H1 (cell line): ENCODE results near the gene CD47. TPM values are rescaled to one million over a fixed set of nuclear protein-coding genes. Genes with fewer than 3 reads are reported as not detected.

Source experiments
- CTCF ChIA-PET: fragments of 300-600 bp; sonication (Branson Sonifier 250); formaldehyde crosslinking; loops from one replicate; lab custom pipeline; 2021; ENCODE audit not compliant: partially characterized antibody; lab: Charles Lee
- POLR2A ChIA-PET: fragments of 300-600 bp; sonication (Branson Sonifier 250); formaldehyde crosslinking; loops from one replicate; lab custom pipeline; 2021; ENCODE audit warnings: inconsistent platforms; ENCODE audit not compliant: partially characterized antibody; lab: Charles Lee
- DNase-seq, 2 experiments: peaks; one replicate each; pipeline versions ENCODE4 v3.0.0 to v3.0.0-alpha.2; 2010 to 2022; ENCODE audit warnings: low spot score in 2 of 2, low read depth in 1 of 2, mixed read lengths in 1 of 2
- FAIRE-seq: peaks from 2 replicates; lab custom pipeline; 2011; peaks lifted over from hg19 to GRCh38; lab: Jason Lieb, UNC
- H2AFZ ChIP-seq: 2 replicates; pipeline ENCODE4 v1.8.1; 2012; ENCODE audit warnings: low read length, inconsistent platforms
- H2AK5ac ChIP-seq: 2 replicates; pipeline ENCODE4 v1.6.1; 2013; ENCODE audit warnings: low read depth, low read length
- H2BK120ac ChIP-seq: replicated peaks from 2 replicates; pipeline ENCODE3; 2013; ENCODE audit warnings: low read depth, low read length, inconsistent platforms
- H2BK12ac ChIP-seq: 2 replicates; pipeline ENCODE4 v1.6.1; 2013; ENCODE audit warnings: low read depth, low read length
- H2BK15ac ChIP-seq: 2 replicates; pipeline ENCODE4 v1.6.1; 2013; ENCODE audit warnings: low read length
- H2BK20ac ChIP-seq: 2 replicates; pipeline ENCODE4 v1.6.1; 2013; ENCODE audit warnings: low read length
- H2BK5ac ChIP-seq: 2 replicates; pipeline ENCODE4 v1.6.1; 2013; ENCODE audit warnings: low read depth, low read length
- H3K14ac ChIP-seq: 2 replicates; pipeline ENCODE4 v1.6.1; 2013; ENCODE audit warnings: inconsistent platforms; ENCODE audit not compliant: insufficient read length
- H3K18ac ChIP-seq: 2 replicates; pipeline ENCODE4 v1.6.1; 2013; ENCODE audit warnings: low read length; ENCODE audit errors: extremely low read depth
- H3K23ac ChIP-seq: 2 replicates; pipeline ENCODE4 v1.6.1; 2013; ENCODE audit warnings: inconsistent platforms; ENCODE audit not compliant: insufficient read length
- H3K23me2 ChIP-seq: 2 replicates; pipeline ENCODE4 v1.6.1; 2013; ENCODE audit warnings: low read depth, low read length
- H3K27ac ChIP-seq: 2 replicates; pipeline ENCODE4 v1.6.1; 2011; ENCODE audit warnings: low read depth, low read length, inconsistent platforms
- H3K27me3 ChIP-seq, 4 experiments: replicated peaks in 1 of 4; 1 replicate in 1 of 4; 2 replicates in 3 of 4; pipeline versions ENCODE4 v1.6.1 to v1.8.1; 2011 to 2013; ENCODE audit warnings: low read length in 3 of 4, mild to moderate bottlenecking in 3 of 4, inconsistent platforms in 2 of 4, mixed read lengths in 2 of 4, moderate library complexity in 1 of 4; ENCODE audit not compliant: control insufficient read depth in 3 of 4, insufficient read depth in 3 of 4; ENCODE audit errors: extremely low read depth in 1 of 4
- H3K36me3 ChIP-seq, 4 experiments: 2 replicates each; pipeline versions ENCODE4 v1.6.1 to v1.8.1; 2011 to 2013; ENCODE audit warnings: mild to moderate bottlenecking in 4 of 4, low read length in 3 of 4, moderate library complexity in 2 of 4, control low read depth in 1 of 4, inconsistent platforms in 1 of 4; ENCODE audit not compliant: insufficient read depth in 4 of 4, control insufficient read depth in 2 of 4
- H3K4ac ChIP-seq: replicated peaks from 2 replicates; pipeline ENCODE3; 2013; ENCODE audit warnings: low read length, low read depth, mixed read lengths, inconsistent platforms; ENCODE audit not compliant: insufficient read length
- H3K4me1 ChIP-seq, 4 experiments: replicated peaks in 1 of 4; 1 replicate in 1 of 4; 2 replicates in 3 of 4; pipeline versions ENCODE4 v1.6.1 to v1.8.1; 2011 to 2013; ENCODE audit warnings: low read length in 3 of 4, inconsistent platforms in 2 of 4, mixed read lengths in 1 of 4; ENCODE audit not compliant: insufficient read depth in 4 of 4, control insufficient read depth in 3 of 4
- H3K4me2 ChIP-seq, 2 experiments: 2 replicates each; pipeline versions ENCODE4 v1.6.1 to v1.8.1; 2011 to 2013; ENCODE audit warnings: low read depth in 2 of 2, low read length in 2 of 2, control low read depth in 1 of 2, inconsistent platforms in 1 of 2, mild to moderate bottlenecking in 1 of 2; ENCODE audit not compliant: insufficient read depth in 1 of 2
- H3K4me3 ChIP-seq, 4 experiments: fragments of 200-600, 300-600 bp in 1 of 4; sonication (generic), shearing (Covaris generic), sonication (Bioruptor Twin) in 1 of 4; 2 replicates each; pipeline versions ENCODE4 v1.5.1 to v1.8.1; 2011 to 2016; ENCODE audit warnings: low read length in 4 of 4, low read depth in 3 of 4, control low read depth in 2 of 4, inconsistent platforms in 2 of 4, mild to moderate bottlenecking in 2 of 4, mixed read lengths in 1 of 4, moderate library complexity in 1 of 4; ENCODE audit not compliant: insufficient read depth in 2 of 4; ENCODE audit errors: extremely low read depth in 1 of 4
- H3K56ac ChIP-seq: replicated peaks from 2 replicates; pipeline ENCODE3; 2013; ENCODE audit warnings: low read depth, mild to moderate bottlenecking, mixed read lengths, low read length, inconsistent platforms; ENCODE audit not compliant: insufficient read length
- H3K79me1 ChIP-seq: 2 replicates; pipeline ENCODE4 v1.6.1; 2013; ENCODE audit warnings: low read depth, low read length, control low read depth
- H3K79me2 ChIP-seq, 2 experiments: 2 replicates each; pipeline versions ENCODE4 v1.6.1 to v1.8.1; 2012 to 2013; ENCODE audit warnings: low read length in 2 of 2, mild to moderate bottlenecking in 2 of 2, inconsistent platforms in 1 of 2; ENCODE audit not compliant: insufficient read depth in 2 of 2, control insufficient read depth in 1 of 2
- H3K9ac ChIP-seq, 4 experiments: replicated peaks in 1 of 4; 1 replicate in 1 of 4; 2 replicates in 3 of 4; pipeline versions ENCODE4 v1.6.1 to v1.8.1; 2011 to 2013; ENCODE audit warnings: low read depth in 3 of 4, low read length in 3 of 4, control low read depth in 2 of 4, mild to moderate bottlenecking in 2 of 4, moderate library complexity in 2 of 4, inconsistent platforms in 1 of 4; ENCODE audit errors: extremely low read depth in 1 of 4
- H3K9me3 ChIP-seq, 2 experiments: 2 replicates each; pipeline versions ENCODE4 v1.6.1 to v1.8.1; 2012 to 2013; ENCODE audit warnings: mild to moderate bottlenecking in 2 of 2, moderate library complexity in 2 of 2, control low read depth in 1 of 2, inconsistent platforms in 1 of 2, low read depth in 1 of 2, low read length in 1 of 2, mixed read lengths in 1 of 2; ENCODE audit not compliant: insufficient read depth in 2 of 2
- H4K20me1 ChIP-seq, 2 experiments: replicated peaks in 1 of 2; 2 replicates each; pipeline versions ENCODE3 to v1.8.1; 2011 to 2013; ENCODE audit warnings: inconsistent platforms in 2 of 2, low read length in 2 of 2, mild to moderate bottlenecking in 1 of 2; ENCODE audit not compliant: insufficient read depth in 2 of 2, control insufficient read depth in 1 of 2
- H4K5ac ChIP-seq: 2 replicates; pipeline ENCODE4 v1.6.1; 2013; ENCODE audit warnings: low read length, low read depth, mixed read lengths, inconsistent platforms; ENCODE audit not compliant: insufficient read length
- H4K8ac ChIP-seq: 2 replicates; pipeline ENCODE4 v1.8.0; 2013; ENCODE audit warnings: mild to moderate bottlenecking, moderate library complexity, low read length, inconsistent platforms; ENCODE audit not compliant: insufficient read depth; ENCODE audit errors: extremely low read depth
- H4K91ac ChIP-seq: replicated peaks from 2 replicates; pipeline ENCODE3; 2013; ENCODE audit warnings: low read length, mixed read lengths, inconsistent platforms; ENCODE audit not compliant: insufficient read length
- HDAC2 ChIP-seq, 2 experiments: fragments of 300-600 bp in 1 of 2; sonication (generic) in 1 of 2; IDR thresholded peaks; 2 replicates each; pipeline ENCODE4 v1.6.1; 2011 to 2012; ENCODE audit warnings: low read depth in 2 of 2, low read length in 2 of 2, mild to moderate bottlenecking in 2 of 2, moderate library complexity in 2 of 2, borderline replicate concordance in 1 of 2, inconsistent platforms in 1 of 2
- TAF1 ChIP-seq: IDR thresholded peaks from 2 replicates; pipeline ENCODE4 v1.6.1; 2011; ENCODE audit warnings: mild to moderate bottlenecking, low read depth, low read length
- WGBS, 2 experiments: shearing (Covaris generic) in 1 of 2; methylation state at CpG; one replicate each; pipeline versions ENCODE4 v1.1.6 to v1.1.7; 2013 to 2015; ENCODE audit warnings: low lambda C conversion rate in 2 of 2, mixed read lengths in 2 of 2, inconsistent platforms in 1 of 2, low coverage in 1 of 2, missing lambda C conversion rate in 1 of 2; ENCODE audit not compliant: insufficient replicate concordance in 2 of 2, insufficient coverage in 1 of 2, insufficient read length in 1 of 2; ENCODE audit errors: extremely low coverage in 1 of 2, missing lambda C conversion rate in 1 of 2; 5-methylcytosine and 5-hydroxymethylcytosine counted together
- polyA plus RNA-seq, 7 experiments: library from polyadenylated mRNA; depleted of rRNA in 3 of 7; stranded (reverse) in 5 of 7; unstranded in 2 of 7; fragments of >200 nt in 5 of 7; fragments of 200-250 nt in 2 of 7; gene quantifications; 1 replicate in 5 of 7; 2 replicates in 1 of 7; 4 replicates in 1 of 7; pipeline versions ENCODE4 v1.2.1 to v1.2.3, GENCODE V29; 2011 to 2013; ENCODE audit warnings: missing spikeins in 2 of 7, mixed read lengths in 2 of 7
- total RNA-seq: library from RNA; stranded (reverse); fragmentation: NEBNext Ultra II Directional; extraction: Animal tissue kit (Norgen Biotek cat#: 25700); gene quantifications from 2 replicates; pipeline ENCODE4 v1.2.1, GENCODE V29; 2021

CD47 gene
- total and polyA plus RNA-seq, 2 of the 8 experiments (the other 6 are each of a cell fraction or from before 2014, with no cell fraction given): 14.4 to 19.3 TPM

- no peak for DNase-seq
- Histone ChIP-seq H2BK120ac (no peak overlapping the region), H3K18ac (no peak overlapping the region)
- TF ChIP-seq HDAC2 (IDR thresholded peaks at IDR 0.05; ENCODE audit: borderline replicate concordance in 1 of 2, low read depth in 2 of 2, low read length in 2 of 2) (no peak), TAF1 (no peak)
These were observed 61.4 kb downstream of the CD47 start for GRCh38 chr3:108029466-108029865.

More at GRCh38 chr3:108029466-108029865, 61.4 kb downstream of the CD47 start:
- H3K56ac ChIP-seq: no peak overlapping the region
- H3K4me1 ChIP-seq: no peaks in the 10 kb centered on the region; a peak in 1 of 7 replicates
- no peak overlapping the region for H3K23ac ChIP-seq
- H4K20me1 ChIP-seq: no peaks in the 10 kb centered on the region
- H3K79me2 ChIP-seq: no peaks in the 10 kb centered on the region
- H2BK5ac ChIP-seq: no peak overlapping the region
- no peak overlapping the region for H4K5ac ChIP-seq
- no peak overlapping the region for H2BK12ac ChIP-seq
- H3K36me3 ChIP-seq: no peaks in the 10 kb centered on the region
- H3K4me3 ChIP-seq: no peak overlapping the region
- no peaks in the 10 kb centered on the region for H3K79me1 ChIP-seq
- WGBS, 2 experiments: 88% methylated on average over 1 of the region's 1 CpG; no CpG with 5 or more reads in 1 of the 2 experiments
- no peaks in the 10 kb centered on the region for H3K27me3 ChIP-seq
- no peak overlapping the region for H4K8ac ChIP-seq
- no peak overlapping the region for H4K91ac ChIP-seq
- peaks cover 4 to 8% of the 10 kb centered on the region in 2 experiments; a peak in 1 of 4 replicates for H3K9me3 ChIP-seq
- no peak overlapping the region for H3K4me2 ChIP-seq
- no peak overlapping the region for H3K27ac ChIP-seq
- POLR2A ChIA-PET: no interaction called here
- H2AFZ ChIP-seq: no peak overlapping the region
- FAIRE-seq: no peak
- no peak overlapping the region for H3K9ac ChIP-seq
- CTCF ChIA-PET: interaction anchor here (1.0 to 1.6 kb wide), 2 partner anchors 28 to 124 kb away, joined by 3 to 5 read pairs; no protein-coding TSS in a partner anchor
- H2BK20ac ChIP-seq: no peak overlapping the region
- H2AK5ac ChIP-seq: no peak overlapping the region
- H3K4ac ChIP-seq: no peak overlapping the region
- no peak overlapping the region for H3K14ac ChIP-seq
- no peaks in the 10 kb centered on the region for H3K23me2 ChIP-seq
- H2BK15ac ChIP-seq: no peak overlapping the region
